Measurements from ENCODE around the gene DIP2B.

DIP2B gene

GRCh38 chr12:50581226-50582184 lies 76.7 kb downstream of the DIP2B start:
- no peak for DNase-seq

- no peak for DNase-seq
These were observed 79.3 kb downstream of the DIP2B start for GRCh38 chr12:50584135-50584534.

- DNase-seq: no peak
These were observed 85.1 kb downstream of the DIP2B start for GRCh38 chr12:50589650-50590435.

GRCh38 chr12:50590869-50591268 lies 86.1 kb downstream of the DIP2B start:
- no peak for DNase-seq

- DNase-seq: no peak
These were observed 90.9 kb downstream of the DIP2B start for GRCh38 chr12:50595667-50596066.

GRCh38 chr12:50597200-50598195 lies 92.7 kb downstream of the DIP2B start:
- no peak for DNase-seq

- DNase-seq: no peak
These were observed 93.6 kb downstream of the DIP2B start for GRCh38 chr12:50598321-50598862.

- no peak for DNase-seq
These were observed 94.7 kb downstream of the DIP2B start for GRCh38 chr12:50599366-50600095.

- no peak for DNase-seq
These were observed 95.6 kb downstream of the DIP2B start for GRCh38 chr12:50600364-50600763.

- no peak for DNase-seq
These were observed 99.2 kb downstream of the DIP2B start for GRCh38 chr12:50603817-50604639.

- no peak for DNase-seq
These were observed 99.8 kb downstream of the DIP2B start for GRCh38 chr12:50604640-50604920.

- no peak for DNase-seq
These were observed 102.0 kb downstream of the DIP2B start for GRCh38 chr12:50606675-50607375.

GRCh38 chr12:50609292-50609874 lies 104.6 kb downstream of the DIP2B start:
- no peak for DNase-seq

GRCh38 chr12:50610171-50610570 lies 105.4 kb downstream of the DIP2B start:
- no peak for DNase-seq

- DNase-seq: no peak
These were observed 106.4 kb downstream of the DIP2B start for GRCh38 chr12:50611021-50611744.

- DNase-seq: no peak
These were observed 108.1 kb downstream of the DIP2B start for GRCh38 chr12:50612882-50613281.

GRCh38 chr12:50613463-50613862 lies 108.7 kb downstream of the DIP2B start:
- DNase-seq: no peak

GRCh38 chr12:50614167-50614759 lies 109.5 kb downstream of the DIP2B start:
- DNase-seq: no peak
